ENCODE data around the gene ABCB6. TPM values are rescaled to one million over a fixed set of nuclear protein-coding genes. Genes with fewer than 3 reads are reported as not detected.

The ABCB6 gene
- total RNA-seq, 4 donors from 2014 or later = 16.9 to 33.1 (median 18.6) TPM

- TF ChIP-seq POLR2A (IDR thresholded peaks at IDR 0.05) (no peak), CTCF (IDR thresholded peaks at IDR 0.05) (no peak)
- no peak overlapping the region for H3K4me3 ChIP-seq (ENCODE audit: low read depth, poor library complexity, severe bottlenecking)
- peak in 1 of 2 donors; percentile 54 for DNase-seq (ENCODE audit: low spot score in 2 of 2)
- 86 to 91% methylated on average over 5 of the region's 5 CpGs for WGBS, 2 donors
- intact Hi-C loops (cut with DNase I; ENCODE audit: low total_unique reads) = no loop called here
Observed at GRCh38 chr2:219180961-219181360, 37.8 kb downstream of the ABCB6 start.

GRCh38 chr2:219179601-219180465, 38.9 kb downstream of the ABCB6 start:
- no peak for TF ChIP-seq CTCF (IDR thresholded peaks at IDR 0.05)
- no peak for TF ChIP-seq POLR2A (IDR thresholded peaks at IDR 0.05)
- no peak overlapping the region for H3K4me3 ChIP-seq (ENCODE audit: low read depth, poor library complexity, severe bottlenecking)
- WGBS, 2 donors = 91 to 97% methylated on average over 9 of the region's 9 CpGs
- peak in 1 of 2 donors; percentile 83 for DNase-seq (ENCODE audit: low spot score in 2 of 2)
- intact Hi-C loops (cut with DNase I; ENCODE audit: low total_unique reads) = no loop called here

- intact Hi-C loops (cut with DNase I; ENCODE audit: low total_unique reads) = no loop called here
- peak overlapping the region; percentile 75 for H3K4me3 ChIP-seq (ENCODE audit: low read depth, poor library complexity, severe bottlenecking)
- peak; percentile 46 to 90 for DNase-seq (ENCODE audit: low spot score in 2 of 2)
- 3% methylated on average over 37 to 41 of the region's 45 CpGs for WGBS, 2 donors
- TF ChIP-seq POLR2A (IDR thresholded peaks at IDR 0.05) (no peak), CTCF (IDR thresholded peaks at IDR 0.05) (no peak)
Observed at GRCh38 chr2:219178377-219179175, 40.2 kb downstream of the ABCB6 start.

- H3K4me3 ChIP-seq (ENCODE audit: low read depth, poor library complexity, severe bottlenecking) = peak within 1 kb of the TSS; percentile 91
- intact Hi-C loops (cut with DNase I; ENCODE audit: low total_unique reads) = no loop called here
- TF ChIP-seq CTCF (IDR thresholded peaks at IDR 0.05) (no peak), POLR2A (IDR thresholded peaks at IDR 0.05) (peak in 1 of 2 donors; percentile 73)
- WGBS, 2 donors = 0 to 1% methylated on average over 20 to 35 of the region's 67 CpGs
- DNase-seq (ENCODE audit: low spot score in 2 of 2) = peak; percentile 92 to 98
Observed at GRCh38 chr2:219177552-219178376, 41.0 kb downstream of the ABCB6 start, which contains the start of gene RETREG2. TSS of gene RETREG2 (plus strand) at chr2:219178275. CDS start at chr2:219178353, 78 bp downstream.

- WGBS, 2 donors = 0% methylated on average over 34 to 45 of the region's 69 CpGs
- no peak for TF ChIP-seq CTCF (IDR thresholded peaks at IDR 0.05)
- TF ChIP-seq POLR2A (IDR thresholded peaks at IDR 0.05) = peak in 1 of 2 donors; percentile 91
- intact Hi-C loops (cut with DNase I; ENCODE audit: low total_unique reads) = no loop called here
- H3K4me3 ChIP-seq (ENCODE audit: low read depth, poor library complexity, severe bottlenecking) = peak within 1 kb of the TSS; percentile 91
- peak; percentile 87 to 97 for DNase-seq (ENCODE audit: low spot score in 2 of 2)
Observed at GRCh38 chr2:219176818-219177551, 41.8 kb downstream of the ABCB6 start, which contains the start of gene CNPPD1. TSS of gene CNPPD1 (minus strand) at chr2:219176925. CDS start at chr2:219176828, 97 bp downstream.
